Measurements from ENCODE around the gene PRR16.

The PRR16 gene

GRCh38 chr5:120507197-120507596 is 43.1 kb downstream of the PRR16 start:
- H3K36me3 ChIP-seq (ENCODE audit: insufficient read depth, insufficient read length, low read length) = no peaks in the 10 kb centered on the region
- no peaks in the 10 kb centered on the region for H3K27me3 ChIP-seq (ENCODE audit: insufficient read depth, insufficient read length)
- DNase-seq (ENCODE audit: low read depth, low spot score) = no peak
- no peak overlapping the region for H3K9ac ChIP-seq (ENCODE audit: insufficient read length, low read depth)
- H3K4me3 ChIP-seq (ENCODE audit: insufficient read length, low read depth) = no peak overlapping the region
- H3K4me1 ChIP-seq (ENCODE audit: insufficient read depth, insufficient read length) = no peaks in the 10 kb centered on the region
- H3K9me3 ChIP-seq (ENCODE audit: insufficient read depth, low read length) = no peaks in the 10 kb centered on the region
- no peak for TF ChIP-seq ZNF274 (IDR thresholded peaks at IDR 0.05; ENCODE audit: low read depth, low read length)
- TF ChIP-seq YY1 (IDR thresholded peaks at IDR 0.05; ENCODE audit: insufficient read depth, insufficient read length) = no peak

GRCh38 chr5:120507800-120508463 is 43.8 kb downstream of the PRR16 start:
- H3K27me3 ChIP-seq (ENCODE audit: insufficient read depth, insufficient read length) = no peaks in the 10 kb centered on the region
- H3K4me3 ChIP-seq (ENCODE audit: insufficient read length, low read depth) = no peak overlapping the region
- H3K36me3 ChIP-seq (ENCODE audit: insufficient read depth, insufficient read length, low read length) = no peaks in the 10 kb centered on the region
- no peak for DNase-seq (ENCODE audit: low read depth, low spot score)
- H3K4me1 ChIP-seq (ENCODE audit: insufficient read depth, insufficient read length) = no peaks in the 10 kb centered on the region
- H3K9me3 ChIP-seq (ENCODE audit: insufficient read depth, low read length) = no peaks in the 10 kb centered on the region
- TF ChIP-seq SUZ12 (IDR thresholded peaks at IDR 0.05; ENCODE audit: extremely low read depth, insufficient read depth, insufficient read length) = no peak
- TF ChIP-seq ZNF274 (IDR thresholded peaks at IDR 0.05; ENCODE audit: low read depth, low read length) = no peak
- no peak for TF ChIP-seq YY1 (IDR thresholded peaks at IDR 0.05; ENCODE audit: insufficient read depth, insufficient read length)
- no peak overlapping the region for H3K9ac ChIP-seq (ENCODE audit: insufficient read length, low read depth)

GRCh38 chr5:120509053-120509452 is 45.0 kb downstream of the PRR16 start:
- no peak overlapping the region for H3K9ac ChIP-seq (ENCODE audit: insufficient read length, low read depth)

GRCh38 chr5:120510098-120510637 is 46.1 kb downstream of the PRR16 start:
- no peak for TF ChIP-seq SUZ12 (IDR thresholded peaks at IDR 0.05; ENCODE audit: extremely low read depth, insufficient read depth, insufficient read length)
- no peak for TF ChIP-seq YY1 (IDR thresholded peaks at IDR 0.05; ENCODE audit: insufficient read depth, insufficient read length)
- TF ChIP-seq ZNF274 (IDR thresholded peaks at IDR 0.05; ENCODE audit: low read depth, low read length) = no peak
- Histone ChIP-seq H3K9me3 (ENCODE audit: insufficient read depth, low read length) (no peaks in the 10 kb centered on the region), H3K9ac (ENCODE audit: insufficient read length, low read depth) (no peak overlapping the region), H3K27me3 (ENCODE audit: insufficient read depth, insufficient read length) (no peaks in the 10 kb centered on the region), H3K4me3 (ENCODE audit: insufficient read length, low read depth) (no peak overlapping the region), H3K36me3 (ENCODE audit: insufficient read depth, insufficient read length, low read length) (no peaks in the 10 kb centered on the region), H3K4me1 (ENCODE audit: insufficient read depth, insufficient read length) (peaks cover 2% of the 10 kb centered on the region)
- DNase-seq (ENCODE audit: low read depth, low spot score) = no peak

More at GRCh38 chr5:120509053-120509452, 45.0 kb downstream of the PRR16 start:
- Histone ChIP-seq H3K27me3 (ENCODE audit: insufficient read depth, insufficient read length) (no peaks in the 10 kb centered on the region), H3K9me3 (ENCODE audit: insufficient read depth, low read length) (no peaks in the 10 kb centered on the region), H3K4me3 (ENCODE audit: insufficient read length, low read depth) (no peak overlapping the region), H3K36me3 (ENCODE audit: insufficient read depth, insufficient read length, low read length) (no peaks in the 10 kb centered on the region), H3K4me1 (ENCODE audit: insufficient read depth, insufficient read length) (peaks cover 2% of the 10 kb centered on the region)
- no peak for DNase-seq (ENCODE audit: low read depth, low spot score)
- TF ChIP-seq SUZ12 (IDR thresholded peaks at IDR 0.05; ENCODE audit: extremely low read depth, insufficient read depth, insufficient read length) = no peak
- TF ChIP-seq ZNF274 (IDR thresholded peaks at IDR 0.05; ENCODE audit: low read depth, low read length) = no peak
- no peak for TF ChIP-seq YY1 (IDR thresholded peaks at IDR 0.05; ENCODE audit: insufficient read depth, insufficient read length)

- no peak overlapping the region for H3K9ac ChIP-seq (ENCODE audit: insufficient read length, low read depth)
- TF ChIP-seq ZNF274 (IDR thresholded peaks at IDR 0.05; ENCODE audit: low read depth, low read length) (no peak), YY1 (IDR thresholded peaks at IDR 0.05; ENCODE audit: insufficient read depth, insufficient read length) (no peak), SUZ12 (IDR thresholded peaks at IDR 0.05; ENCODE audit: extremely low read depth, insufficient read depth, insufficient read length) (no peak)
These were observed 47.0 kb downstream of the PRR16 start for GRCh38 chr5:120510994-120511686.

GRCh38 chr5:120512068-120512467 is 48.0 kb downstream of the PRR16 start:
- Histone ChIP-seq H3K36me3 (ENCODE audit: insufficient read depth, insufficient read length, low read length) (no peaks in the 10 kb centered on the region), H3K4me1 (ENCODE audit: insufficient read depth, insufficient read length) (peaks cover 2% of the 10 kb centered on the region), H3K9ac (ENCODE audit: insufficient read length, low read depth) (no peak overlapping the region), H3K4me3 (ENCODE audit: insufficient read length, low read depth) (no peak overlapping the region), H3K9me3 (ENCODE audit: insufficient read depth, low read length) (no peaks in the 10 kb centered on the region), H3K27me3 (ENCODE audit: insufficient read depth, insufficient read length) (no peaks in the 10 kb centered on the region)
- DNase-seq (ENCODE audit: low read depth, low spot score) = peak; percentile 62
- no peak for TF ChIP-seq SUZ12 (IDR thresholded peaks at IDR 0.05; ENCODE audit: extremely low read depth, insufficient read depth, insufficient read length)
- no peak for TF ChIP-seq ZNF274 (IDR thresholded peaks at IDR 0.05; ENCODE audit: low read depth, low read length)
- no peak for TF ChIP-seq YY1 (IDR thresholded peaks at IDR 0.05; ENCODE audit: insufficient read depth, insufficient read length)

More at GRCh38 chr5:120510994-120511686, 47.0 kb downstream of the PRR16 start:
- H3K27me3 ChIP-seq (ENCODE audit: insufficient read depth, insufficient read length) = no peaks in the 10 kb centered on the region
- peaks cover 2% of the 10 kb centered on the region for H3K4me1 ChIP-seq (ENCODE audit: insufficient read depth, insufficient read length)
- H3K9me3 ChIP-seq (ENCODE audit: insufficient read depth, low read length) = no peaks in the 10 kb centered on the region
- no peak overlapping the region for H3K4me3 ChIP-seq (ENCODE audit: insufficient read length, low read depth)
- DNase-seq (ENCODE audit: low read depth, low spot score) = no peak
- no peaks in the 10 kb centered on the region for H3K36me3 ChIP-seq (ENCODE audit: insufficient read depth, insufficient read length, low read length)
